ENCODE measurements around the gene ZC3H12A.

ZC3H12A gene

DNA sequence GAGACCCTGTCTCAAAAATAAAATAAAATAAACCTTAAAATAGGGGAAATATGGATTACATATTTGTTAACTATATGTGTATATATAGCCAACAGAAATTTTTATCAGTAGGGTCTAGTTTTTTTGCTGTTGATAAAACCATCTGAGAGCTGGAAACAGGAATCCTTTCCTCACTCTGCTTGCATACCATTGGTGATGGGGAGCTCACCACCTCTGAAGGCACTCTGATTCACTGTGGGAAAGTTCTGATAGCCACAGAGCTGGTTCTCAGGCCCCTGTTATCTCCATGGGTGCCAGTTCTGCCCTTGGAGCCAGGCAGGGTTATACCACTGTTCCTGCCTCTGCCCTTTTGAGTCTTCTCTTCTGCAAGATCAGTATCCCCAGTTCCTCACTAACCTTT is 17.8 kb upstream of the ZC3H12A start:
- DNase-seq: no peak

DNA sequence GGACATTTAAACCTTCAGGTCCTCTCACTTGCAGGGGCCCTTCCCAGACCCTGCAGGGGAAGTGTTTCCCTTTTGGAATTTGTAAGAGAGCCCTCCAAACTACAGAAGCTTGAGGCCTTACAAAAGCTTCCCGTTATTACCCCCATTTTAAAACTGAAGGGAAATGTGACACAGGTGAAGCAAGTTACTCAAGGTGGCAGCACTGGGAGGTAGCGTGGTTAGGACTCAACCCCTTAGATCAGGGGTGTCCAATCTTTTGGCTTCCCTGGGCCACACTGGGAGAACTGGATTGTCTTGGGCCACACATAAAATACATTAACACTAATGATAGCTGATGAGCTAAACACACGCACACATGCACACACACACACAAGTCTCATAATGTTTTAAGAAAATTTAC is 15.8 kb upstream of the ZC3H12A start:
- no peak for DNase-seq

DNA sequence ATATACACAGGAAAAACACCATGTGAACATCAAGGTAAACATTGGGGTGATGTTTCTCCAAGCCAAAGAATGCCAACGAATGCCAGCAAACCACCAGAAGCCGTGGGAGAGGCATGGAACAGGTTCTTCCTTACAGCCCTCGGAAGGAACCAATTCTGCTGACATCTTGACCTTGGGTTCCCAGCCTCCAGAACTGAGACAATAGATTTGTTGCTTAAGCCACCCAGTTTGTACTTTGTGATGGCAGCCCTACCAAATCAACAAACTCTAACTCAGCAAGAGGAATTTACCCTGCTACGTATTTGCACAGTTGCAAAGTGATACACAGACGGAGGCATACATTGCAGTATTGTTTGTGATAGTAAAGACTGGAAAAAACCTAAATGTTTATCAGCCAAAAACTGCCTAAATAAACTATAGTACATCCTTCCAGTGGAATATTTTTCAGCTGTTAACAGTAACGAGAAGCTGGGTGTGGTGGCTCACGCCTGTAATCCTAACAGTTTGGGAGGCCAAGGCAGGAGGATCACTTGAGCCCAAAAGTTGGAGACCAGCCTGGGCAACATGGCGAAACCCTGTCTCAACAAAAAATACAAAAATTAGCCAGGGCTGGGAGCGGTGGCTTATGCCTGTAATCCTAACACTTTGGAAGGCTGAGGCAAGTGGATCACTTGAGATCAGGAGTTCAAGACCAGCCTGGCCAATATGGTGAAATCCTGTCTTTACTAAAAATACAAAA is 12.5 kb upstream of the ZC3H12A start:
- no peak for DNase-seq

DNA sequence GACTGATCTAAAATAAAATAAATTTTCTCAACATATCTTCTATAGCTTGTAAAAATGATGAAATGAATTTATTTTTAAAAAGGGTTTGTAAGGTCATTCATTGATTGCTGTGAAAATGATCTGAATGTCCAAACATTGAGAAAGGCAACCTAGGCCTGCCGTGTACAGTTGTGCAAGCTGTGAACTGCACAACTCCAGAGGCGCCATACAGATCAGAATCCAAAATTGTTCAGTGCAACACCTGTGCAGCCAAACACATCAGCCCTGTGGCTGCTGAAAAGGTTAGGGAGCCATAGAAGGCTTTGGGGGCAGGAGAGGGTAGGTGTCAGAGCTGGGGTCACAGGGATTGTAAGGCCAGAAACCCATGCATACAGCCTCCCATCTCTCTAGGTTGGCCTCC is 9.9 kb upstream of the ZC3H12A start:
- DNase-seq: no peak

DNA sequence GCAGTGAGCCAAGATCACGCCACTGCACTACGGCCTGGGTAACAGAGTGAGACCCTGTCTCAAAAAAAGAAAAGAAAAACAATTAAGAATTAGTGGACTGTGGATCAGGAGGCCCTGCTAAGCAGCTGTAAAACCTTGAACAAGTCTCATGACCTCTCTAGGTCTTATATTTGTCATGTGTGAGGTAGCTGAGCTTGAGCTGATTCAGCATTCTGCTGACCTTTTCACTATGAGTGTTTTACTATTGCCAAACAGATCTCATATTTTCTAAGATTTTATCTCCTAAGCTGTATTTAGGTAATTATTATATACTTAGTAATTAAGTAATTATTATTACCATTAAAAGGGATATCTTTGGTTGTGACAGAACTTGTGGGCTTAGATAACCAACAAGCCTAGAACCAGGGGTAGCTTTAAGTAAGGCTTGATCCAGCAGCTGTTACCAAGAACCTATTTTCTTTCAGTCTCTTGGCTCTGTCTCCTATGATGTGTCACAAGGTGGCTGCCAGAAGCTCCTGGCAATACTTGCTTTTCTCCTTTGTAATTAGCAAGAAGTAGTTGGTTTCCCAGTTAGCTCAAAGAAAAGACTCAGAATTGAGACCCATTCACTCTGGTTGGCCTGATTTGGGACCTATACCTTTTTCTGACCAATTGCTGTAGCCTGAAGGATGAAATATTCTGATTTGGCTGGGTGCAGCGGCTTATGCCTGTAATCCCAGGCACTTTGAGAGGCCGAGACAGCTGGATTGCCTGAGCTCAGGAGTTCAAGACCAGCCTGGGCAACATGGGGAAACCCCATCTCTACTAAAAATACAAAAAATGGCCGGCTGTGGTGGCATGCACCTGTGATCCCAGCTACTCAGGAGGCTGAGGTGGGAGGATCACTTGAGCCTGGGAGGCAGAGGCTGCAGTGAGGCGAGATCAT is 8.5 kb upstream of the ZC3H12A start:
- no peak for DNase-seq

DNA sequence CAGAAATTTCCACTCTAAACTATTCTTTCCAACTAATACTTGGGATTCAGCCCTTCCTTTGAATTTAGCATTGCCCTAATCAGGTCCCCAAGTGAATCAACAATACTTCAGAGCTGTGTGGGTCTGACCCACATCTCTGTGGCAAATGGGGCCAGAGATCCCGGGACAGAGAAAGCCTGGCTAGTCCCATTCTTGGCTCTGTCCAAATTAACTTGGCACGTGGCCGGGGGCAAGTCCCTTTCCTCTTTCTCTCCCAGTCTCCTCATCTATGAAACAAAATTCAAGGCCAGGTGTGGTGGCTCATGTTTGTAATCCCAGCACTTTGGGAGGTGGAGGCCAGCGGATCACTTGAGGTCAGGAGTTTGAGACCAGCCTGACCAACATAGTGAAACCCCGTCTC is 6.3 kb upstream of the ZC3H12A start:
- no peak for DNase-seq

DNA sequence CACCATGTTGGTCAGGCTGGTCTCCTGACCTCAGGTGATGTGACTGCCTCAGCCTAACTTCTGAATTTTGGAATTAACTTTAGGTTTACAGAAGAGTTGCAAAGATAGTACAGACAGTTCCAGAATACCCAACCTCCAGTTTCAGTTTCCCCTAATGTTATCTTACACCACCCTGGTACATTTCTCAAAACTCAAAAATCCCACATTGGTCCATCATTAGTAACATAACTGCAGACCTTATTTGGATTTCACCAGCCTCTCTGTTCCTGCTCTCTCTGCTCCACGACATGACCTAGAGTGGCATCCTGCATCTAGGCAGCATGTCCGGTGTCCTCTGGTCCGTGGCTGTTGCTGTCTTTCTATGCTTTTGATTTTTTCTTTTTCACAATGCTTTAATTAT is 5.0 kb upstream of the ZC3H12A start:
- DNase-seq: no peak

DNA sequence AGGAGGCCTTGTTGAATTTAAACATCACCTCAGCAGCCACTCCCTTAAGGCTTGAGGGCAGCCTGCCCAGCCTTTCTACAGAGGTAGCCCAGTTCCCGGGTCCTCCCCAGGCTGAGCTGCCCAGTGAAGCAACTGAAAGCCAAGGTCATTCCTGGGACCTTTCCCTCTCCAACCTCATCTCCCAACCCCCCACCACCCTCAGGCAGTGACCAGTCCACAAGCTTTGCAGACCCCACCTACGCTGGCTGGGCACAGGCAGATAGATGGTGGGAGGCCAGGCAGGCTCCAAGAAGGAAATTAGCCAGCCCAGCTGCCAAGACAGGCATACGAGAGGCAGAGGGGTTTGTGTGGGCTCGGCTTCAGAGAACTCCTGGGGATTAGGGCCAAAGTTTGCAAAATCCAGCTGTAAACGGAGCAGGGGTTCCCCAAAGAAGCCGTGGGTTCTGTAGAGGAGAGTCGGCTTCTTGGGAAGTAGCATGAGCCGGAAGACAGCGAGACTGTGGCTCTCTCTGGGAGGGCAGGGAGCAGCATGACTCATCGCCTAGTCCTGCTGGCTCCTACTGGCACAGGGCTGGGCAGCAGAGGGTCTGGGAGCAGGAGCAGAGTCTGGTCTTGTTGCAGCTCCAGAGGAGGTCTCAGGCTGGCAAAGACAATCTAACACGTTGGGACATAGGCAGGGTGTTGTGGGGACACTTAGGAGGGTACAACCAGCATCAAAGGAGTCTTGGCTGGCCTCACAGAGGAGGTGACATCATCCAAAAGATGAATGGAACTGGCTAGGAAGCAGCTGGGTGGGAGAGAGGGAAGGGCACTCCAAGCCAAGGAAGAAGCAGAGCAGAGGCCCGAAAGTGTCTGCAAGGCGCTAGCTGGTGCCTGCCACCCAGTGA is 2.8 kb upstream of the ZC3H12A start:
- no peak for DNase-seq

DNA sequence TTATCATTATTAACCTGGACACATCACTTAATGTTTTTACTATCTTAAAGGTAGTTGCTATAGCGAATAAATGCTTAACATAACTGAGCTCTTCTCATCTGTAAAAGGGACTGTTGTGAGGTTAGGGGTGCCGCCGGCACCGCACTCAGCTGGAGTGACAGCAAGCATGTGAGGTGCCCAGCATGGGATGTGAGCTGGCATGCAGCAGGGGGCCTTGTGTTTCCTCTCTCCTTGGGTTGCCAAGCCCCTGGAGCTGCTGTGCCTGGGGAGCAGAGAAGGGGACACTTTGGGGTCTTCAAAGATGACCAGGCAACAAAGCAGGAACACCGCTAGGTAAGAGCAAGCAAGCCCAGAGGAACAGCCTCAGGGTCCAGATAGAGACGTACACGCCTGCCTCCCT is 2.1 kb upstream of the ZC3H12A start:
- no peak for DNase-seq

DNA sequence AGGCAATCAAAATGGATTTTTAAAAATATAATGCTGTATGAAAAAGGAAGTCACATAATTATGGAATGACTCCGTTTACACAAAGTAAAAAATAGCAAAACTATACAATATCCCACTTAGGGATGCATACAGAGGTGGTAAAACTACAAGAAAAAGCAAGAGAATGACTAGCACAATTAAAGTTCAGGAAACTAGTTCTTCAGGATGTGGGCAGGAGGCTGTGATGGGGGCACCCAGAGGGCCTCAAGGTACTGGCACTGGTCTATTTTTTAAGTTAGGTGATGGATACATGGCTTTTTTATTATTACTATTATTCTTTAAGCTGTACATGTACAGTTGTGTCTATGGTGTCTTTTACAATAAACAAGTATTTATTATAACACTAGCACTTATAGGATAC is 1.4 kb upstream of the ZC3H12A start:
- DNase-seq: no peak

DNA sequence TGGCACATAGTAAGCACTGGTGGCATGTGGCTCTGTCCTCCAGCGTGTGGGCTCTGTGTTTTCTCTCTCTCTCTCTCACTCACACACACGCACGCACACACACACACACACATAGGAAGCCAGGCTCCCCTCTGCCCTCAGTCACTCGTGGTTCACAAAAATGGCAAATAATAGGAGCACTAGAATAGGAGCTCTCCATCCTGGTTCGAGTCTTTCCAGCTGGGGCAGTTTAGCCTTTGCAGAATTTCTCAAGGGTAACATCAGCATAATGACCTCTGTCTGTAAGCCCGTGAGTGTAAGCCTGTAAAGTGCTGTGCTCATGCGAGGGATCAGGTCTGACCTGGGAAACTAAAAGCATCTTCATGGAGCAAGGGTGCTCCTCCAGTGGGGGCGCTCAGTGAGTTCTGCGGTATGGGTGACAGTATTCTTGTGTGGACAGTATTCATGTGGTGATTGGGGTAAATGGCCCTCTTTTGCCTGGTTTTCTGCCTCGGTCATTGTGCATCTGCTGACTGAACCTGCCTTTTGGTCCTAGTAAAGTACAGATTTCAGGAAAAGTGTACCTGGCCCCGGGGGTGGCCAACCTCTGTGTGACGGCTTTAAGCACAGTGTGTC is 842 bp upstream of the ZC3H12A start:
- DNase-seq: peak; percentile 56 to 68

DNA sequence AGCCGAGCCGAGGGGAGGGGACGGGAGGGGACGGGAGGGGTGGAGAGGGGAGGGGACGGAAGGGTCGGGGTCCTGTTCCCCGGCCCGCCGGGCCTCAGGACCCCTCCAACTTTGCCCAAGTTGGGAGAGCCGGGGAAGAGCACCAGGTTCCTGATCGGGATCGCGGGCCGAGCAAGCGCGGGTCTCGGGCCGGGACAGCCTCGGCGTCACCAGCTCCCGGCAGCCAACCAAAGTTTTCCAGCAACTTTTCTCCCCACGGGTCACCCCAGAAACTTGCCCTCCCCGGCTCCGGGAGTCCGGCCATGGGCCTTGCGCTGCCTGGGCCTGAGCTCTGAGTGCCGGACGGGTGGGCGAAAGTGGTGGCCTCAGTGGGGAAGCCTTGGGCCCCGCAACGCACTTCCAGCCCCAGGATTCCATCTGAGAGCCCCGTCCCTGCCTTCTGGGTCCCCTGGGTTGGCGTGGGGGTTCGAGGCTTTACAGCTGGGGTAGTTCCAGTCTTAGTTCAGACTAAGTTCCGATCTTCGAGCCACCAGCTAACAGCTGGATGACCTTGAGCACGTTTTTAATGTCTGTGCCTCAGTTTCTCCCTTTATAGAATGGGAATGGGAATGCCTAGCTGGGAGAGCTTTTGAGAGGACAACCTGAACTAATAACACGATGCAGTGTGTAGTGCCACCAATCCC is 458 bp downstream of the ZC3H12A start:
- DNase-seq: peak; percentile 38 to 40

DNA sequence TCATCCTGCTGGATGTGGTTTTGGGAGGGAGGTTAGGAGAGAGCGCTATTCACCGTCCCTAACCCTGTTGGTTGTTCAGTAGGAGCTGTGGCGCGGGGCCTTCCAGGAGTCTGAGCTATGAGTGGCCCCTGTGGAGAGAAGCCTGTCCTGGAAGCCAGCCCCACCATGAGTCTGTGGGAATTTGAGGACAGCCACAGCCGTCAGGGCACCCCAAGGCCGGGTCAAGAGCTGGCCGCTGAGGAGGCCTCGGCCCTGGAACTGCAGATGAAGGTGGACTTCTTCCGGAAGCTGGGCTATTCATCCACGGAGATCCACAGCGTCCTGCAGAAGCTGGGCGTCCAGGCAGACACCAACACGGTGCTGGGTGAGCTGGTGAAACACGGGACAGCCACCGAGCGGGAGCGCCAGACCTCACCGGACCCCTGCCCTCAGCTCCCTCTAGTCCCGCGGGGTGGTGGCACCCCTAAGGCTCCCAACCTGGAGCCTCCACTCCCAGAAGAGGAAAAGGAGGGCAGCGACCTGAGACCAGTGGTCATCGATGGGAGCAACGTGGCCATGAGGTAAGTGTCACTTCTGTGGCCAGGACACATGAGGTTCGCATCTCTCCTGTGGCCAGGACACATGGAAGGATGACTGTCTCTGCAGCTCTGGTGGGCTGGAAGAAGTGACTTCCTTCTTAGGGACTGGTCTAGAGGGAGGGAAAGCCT is 1.2 kb downstream of the ZC3H12A start:
- peak; percentile 21 to 38 for DNase-seq

DNA sequence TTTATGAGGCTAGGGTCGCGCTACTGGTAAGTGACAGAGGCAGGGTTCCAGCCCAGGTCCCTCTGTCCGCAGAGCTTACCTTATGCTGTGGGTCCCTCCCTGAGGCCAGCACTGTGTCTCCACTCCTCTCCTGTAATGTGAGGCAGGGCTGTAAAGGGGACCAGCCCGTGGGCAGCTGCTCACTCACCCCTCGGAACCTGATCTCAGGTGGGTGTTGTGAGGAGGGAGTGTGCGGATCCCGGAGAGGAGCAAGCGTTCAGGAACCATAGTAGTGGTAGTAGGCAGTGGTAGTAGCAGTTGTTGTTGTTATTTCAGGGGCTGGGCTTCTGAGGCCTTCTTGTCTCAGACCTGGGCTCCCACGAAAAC is 1.7 kb downstream of the ZC3H12A start:
- DNase-seq: no peak

DNA sequence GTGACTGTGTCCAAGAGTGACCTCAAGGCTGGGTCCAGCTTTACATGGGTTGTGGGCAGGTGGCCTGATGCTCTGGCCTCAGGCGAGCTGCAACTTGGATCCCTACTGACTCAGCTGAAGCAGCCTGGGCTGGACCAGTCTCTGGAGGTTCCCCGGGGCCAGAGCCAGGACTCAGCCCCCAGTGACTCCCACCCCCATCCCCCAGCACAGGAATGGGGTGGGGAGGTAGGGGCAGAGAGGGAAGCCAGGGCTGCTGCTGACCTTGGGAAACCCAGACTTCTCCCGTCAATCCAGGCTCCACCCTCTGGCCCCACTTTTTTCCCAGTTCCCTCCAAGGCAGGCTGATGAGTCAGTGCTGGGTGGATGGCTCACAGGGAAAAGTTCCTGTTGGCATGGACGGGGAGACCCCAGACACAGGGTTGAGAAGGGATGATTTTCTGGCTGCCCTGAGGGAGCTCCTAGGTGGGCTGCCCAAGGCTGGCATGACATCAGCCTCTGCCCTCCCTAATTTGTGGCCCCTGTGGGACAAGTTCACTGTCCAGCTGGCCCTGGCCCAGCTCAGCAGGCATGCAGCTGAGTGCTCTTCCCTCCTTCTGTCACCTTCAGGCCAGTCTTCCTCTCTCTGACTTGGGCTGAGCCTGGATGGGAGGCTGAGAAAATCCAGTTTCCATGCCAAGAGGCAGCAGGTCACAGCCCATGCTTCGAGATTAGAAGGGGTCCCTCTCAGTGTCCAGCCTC is 2.2 kb downstream of the ZC3H12A start:
- peak in 1 of 2 experiments; percentile 21 for DNase-seq

DNA sequence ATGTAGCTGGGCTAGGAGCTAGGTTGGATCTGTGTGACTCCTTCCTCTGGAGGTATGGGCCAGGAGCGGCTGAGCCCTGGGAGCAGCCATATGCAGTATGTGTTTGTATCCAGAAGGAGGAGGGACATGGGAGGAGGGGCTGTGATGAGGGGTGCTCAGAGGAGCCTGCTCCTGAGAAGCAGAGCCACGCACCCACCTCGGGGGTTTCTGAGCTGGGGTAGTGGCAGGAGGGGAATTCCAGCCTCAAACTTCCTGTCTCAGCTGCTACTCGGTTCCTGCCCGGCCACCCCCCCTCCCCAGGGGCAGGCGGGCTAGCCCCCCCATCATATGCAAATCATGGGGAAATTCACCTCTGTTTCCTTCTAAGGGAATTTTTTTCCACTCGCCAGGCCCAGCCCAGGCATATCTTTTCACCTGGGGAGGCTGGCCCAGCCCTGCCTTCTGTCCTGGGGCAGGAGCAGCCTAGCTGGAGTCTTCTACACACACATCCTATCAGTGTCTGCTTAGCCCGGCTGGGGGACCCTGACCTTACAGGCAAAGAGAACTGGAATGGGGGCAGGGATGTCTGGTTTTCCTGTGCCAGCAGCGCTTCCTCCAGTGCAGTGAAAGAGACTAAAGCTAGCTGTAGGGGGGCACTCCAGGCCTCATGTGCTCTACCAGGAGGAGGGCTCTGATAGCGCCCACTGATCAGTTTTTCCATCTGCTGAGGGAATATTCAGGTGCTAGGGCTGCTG is 3.0 kb downstream of the ZC3H12A start:
- DNase-seq: peak; percentile 86 to 89

DNA sequence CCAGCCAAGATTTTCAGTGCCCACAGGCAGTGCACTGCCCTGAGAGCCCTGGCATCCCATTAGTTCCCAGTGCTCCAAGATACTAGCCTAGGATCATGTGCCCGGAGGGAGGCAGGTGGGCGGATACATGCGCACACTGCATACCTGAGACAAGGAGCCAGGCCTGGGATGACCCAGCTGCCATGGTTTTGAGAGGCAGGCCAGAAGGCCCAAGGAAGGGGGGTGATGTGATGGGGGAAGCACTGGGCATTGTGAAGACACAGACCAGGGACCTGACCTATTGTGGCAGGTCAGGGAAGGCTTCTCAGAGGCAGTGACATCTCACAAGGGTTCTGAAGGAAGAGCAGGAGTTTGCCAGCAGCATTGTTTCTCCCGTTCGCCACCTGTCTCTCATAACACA is 3.6 kb downstream of the ZC3H12A start:
- peak; percentile 19 to 34 for DNase-seq

DNA sequence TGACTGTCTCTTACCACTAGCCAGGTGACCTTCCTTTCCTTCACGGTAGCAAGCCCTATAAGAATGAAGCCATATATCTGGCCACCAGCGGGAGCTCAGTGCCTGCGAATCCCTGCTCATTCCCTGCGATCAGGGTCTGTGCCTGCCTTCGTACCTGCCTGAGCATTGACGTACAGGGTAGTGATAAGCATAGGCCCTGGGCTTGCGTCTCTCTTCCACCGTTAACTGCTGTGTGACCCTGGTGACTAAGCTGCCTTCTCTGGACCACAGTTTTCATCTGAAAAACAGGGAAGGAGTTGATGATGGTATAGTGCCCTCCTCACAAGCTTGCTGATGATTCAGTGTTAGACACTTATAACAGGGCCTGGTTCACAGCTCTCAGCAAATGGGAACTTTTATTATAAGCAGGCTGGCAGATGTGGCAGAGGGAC is 4.1 kb downstream of the ZC3H12A start:
- peak; percentile 59 to 68 for DNase-seq

DNA sequence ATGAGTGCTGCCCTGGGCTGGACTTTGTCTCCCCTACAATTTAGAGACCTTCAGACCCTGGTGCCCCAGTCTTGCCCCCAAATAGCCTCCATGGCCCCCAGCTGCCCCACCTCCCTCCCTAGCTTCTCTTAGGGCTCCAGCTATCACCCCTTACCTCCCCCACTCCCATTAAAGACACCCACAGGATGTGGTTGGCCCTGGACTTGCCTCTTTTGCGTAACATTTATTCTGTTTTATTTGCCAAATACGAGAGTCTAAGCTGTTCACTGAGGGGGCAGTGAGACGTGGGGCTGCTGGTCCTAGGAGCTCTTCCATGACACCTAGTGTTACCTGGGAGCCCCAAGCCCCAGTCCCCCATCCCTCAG is 4.5 kb downstream of the ZC3H12A start:
- DNase-seq: peak; percentile 45 to 56

Measured in activated CD4-positive, alpha-beta T cell treated with anti-CD3 and anti-CD28 coated beads, Interleukin-2, amount 50 U/mL, for 48 hours (primary cell).